NCI-H226 (cell line): Measurements from ENCODE around the gene HS1BP3.
A peak's percentile ranks its signal among the peaks of the same experiment; 100 is the strongest.

Experiments used
- DNase-seq: peaks from one replicate; pipeline ENCODE4 v3.0.0-alpha.2; 2015

The HS1BP3 gene

GRCh38 chr2:20650877-20651730, at the start of gene HS1BP3:
TSS of gene HS1BP3 (minus strand) at chr2:20651098. CDS start at chr2:20651063, 35 bp downstream.
- DNase-seq: peak; percentile 59

DNA sequence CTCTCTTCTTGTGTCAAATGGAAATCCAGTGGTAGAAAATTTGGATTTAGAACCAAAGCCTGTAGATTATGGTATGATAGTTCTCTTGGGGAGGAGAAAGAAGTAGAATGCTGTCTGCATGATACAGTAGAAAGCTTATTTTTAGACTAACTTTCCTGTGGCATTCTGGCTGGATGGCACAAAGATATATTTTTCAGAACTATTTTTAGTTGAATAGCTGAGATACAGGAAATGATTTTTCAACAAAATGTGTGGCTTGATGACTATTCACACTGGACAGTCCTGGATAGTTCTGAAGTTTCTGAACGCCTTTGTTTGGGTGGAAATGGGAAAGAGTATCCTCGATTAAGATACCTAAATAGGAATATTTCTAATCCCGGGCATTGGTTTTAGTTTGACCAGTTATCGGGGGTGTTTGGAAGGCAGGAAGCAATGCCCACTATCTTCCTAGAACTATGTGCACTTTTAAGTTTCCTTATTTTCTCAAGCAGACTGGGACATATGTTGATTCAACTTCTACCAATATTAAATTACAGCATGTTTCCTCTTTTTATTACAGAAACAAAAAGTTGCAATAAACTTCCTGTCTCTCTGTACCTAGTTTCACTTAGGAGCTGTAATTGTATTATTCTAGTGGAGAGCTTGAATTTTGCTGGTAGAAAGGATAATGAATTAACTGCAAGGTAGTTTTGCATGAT, 48.2 kb upstream of the HS1BP3 start:
- DNase-seq: no peak

DNA sequence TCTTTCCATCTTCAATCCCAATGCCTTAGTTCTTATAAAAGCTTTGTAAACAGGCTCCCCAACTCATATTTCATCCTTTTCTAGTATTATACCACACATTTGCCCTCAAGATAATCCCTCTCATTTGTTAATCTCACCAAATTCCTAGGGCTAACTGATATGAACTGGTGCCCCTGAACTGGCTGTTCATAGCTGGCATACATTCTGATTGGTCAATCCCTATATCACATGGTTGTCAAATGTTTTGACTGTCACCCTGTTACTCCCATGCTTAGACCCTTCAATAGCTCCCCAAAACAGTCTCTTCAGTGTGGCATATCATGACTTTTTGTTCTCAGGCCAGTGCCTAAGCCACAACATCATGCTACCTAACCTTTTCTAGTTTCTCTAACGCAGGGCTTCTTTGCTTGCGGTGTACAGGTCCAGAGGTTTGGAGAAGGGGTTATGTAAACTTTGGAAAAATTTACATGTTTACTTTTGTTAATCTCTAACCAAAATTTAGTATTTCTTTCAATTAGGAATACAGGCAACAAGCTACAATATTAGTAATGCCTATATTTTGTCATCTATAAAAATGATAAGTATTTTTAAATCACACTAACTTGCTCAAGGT, 46.5 kb upstream of the HS1BP3 start:
- no peak for DNase-seq

- no peak for DNase-seq
These were observed 45.5 kb upstream of the HS1BP3 start for GRCh38 chr2:20696366-20696765.

- DNase-seq: no peak
These were observed 42.4 kb upstream of the HS1BP3 start for GRCh38 chr2:20693317-20693716.

GRCh38 chr2:20692081-20692480, 41.2 kb upstream of the HS1BP3 start:
- DNase-seq: no peak

DNA sequence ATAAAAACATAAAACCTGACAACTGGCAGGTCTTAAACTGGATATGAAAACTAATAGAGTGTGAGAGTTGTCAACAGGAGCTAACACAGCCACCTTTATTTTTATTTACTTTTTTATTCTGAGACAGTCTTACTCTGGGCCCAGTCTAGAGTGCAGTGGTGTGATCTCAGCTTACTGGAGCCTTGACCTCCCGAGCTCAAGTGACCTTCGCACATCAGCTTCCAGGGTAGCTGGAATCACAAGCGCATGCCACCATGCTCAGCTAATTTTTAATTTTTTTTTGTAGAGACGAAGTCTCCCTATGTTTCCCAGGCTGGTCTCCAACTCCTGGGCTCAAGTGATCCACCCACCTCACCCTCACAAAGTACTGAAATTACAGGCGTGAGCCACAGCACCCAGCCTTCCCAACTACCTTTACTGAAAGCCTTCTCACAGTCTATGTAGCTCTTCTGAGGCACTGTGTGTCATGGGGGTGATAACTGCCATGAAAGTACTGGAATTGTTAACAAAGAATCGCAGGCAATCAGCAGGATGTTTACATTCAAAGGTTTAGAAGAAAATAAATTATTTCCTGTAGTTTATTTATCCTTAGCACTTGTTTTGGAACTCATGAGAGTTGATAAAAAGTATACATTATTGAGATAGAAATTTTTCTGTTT, 40.3 kb upstream of the HS1BP3 start:
- no peak for DNase-seq

GRCh38 chr2:20689428-20690264, 38.7 kb upstream of the HS1BP3 start:
- DNase-seq: no peak

DNA sequence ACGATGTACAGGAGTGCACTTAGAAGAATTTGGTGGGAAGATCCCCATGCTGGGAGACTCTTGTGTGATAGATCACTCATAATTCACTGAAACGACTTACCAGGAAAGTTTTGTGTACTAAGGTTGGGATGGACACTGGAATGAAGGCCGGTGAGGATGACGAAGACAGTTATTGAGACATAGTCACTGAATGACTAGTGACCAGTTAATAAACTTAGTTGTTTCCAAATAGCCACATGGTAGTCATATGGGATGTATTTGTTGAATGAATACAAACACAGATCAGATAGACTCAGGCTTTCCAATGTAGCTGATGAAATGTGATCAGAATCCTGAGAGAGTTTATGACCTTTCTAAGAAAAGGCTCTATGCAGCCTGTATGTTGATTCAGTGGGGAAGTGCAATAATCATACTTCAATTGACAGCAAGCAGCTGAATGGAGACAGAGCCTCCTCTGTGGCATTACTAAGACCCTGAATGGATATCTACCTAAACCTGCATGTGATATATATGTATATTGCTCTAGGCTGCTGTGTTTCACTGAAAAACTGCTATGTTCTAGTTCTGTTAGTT, 36.4 kb upstream of the HS1BP3 start:
- DNase-seq: no peak

DNA sequence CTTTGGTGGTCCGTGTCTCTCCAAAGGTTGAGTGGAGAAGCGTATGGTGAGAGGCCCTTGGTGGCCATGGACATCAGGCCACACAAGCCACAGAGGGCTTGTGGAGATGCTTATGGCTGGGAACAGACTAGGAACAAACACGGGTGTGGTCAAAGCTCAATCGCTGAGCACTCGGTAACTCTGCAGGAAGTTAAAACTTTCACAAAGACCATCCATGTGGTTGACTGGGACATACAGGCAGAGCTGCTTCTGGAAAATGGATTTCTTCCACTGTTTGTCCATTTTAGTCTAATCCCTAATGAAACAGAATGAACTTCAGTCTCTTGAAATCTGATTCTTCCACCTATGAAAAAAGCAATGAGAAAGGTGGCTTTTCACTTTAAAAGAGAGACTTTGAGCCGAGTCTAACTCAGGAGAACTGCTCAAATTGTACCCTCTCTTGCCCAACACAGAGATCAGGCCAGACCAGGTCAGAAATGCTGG, 33.7 kb upstream of the HS1BP3 start:
- DNase-seq: no peak

DNA sequence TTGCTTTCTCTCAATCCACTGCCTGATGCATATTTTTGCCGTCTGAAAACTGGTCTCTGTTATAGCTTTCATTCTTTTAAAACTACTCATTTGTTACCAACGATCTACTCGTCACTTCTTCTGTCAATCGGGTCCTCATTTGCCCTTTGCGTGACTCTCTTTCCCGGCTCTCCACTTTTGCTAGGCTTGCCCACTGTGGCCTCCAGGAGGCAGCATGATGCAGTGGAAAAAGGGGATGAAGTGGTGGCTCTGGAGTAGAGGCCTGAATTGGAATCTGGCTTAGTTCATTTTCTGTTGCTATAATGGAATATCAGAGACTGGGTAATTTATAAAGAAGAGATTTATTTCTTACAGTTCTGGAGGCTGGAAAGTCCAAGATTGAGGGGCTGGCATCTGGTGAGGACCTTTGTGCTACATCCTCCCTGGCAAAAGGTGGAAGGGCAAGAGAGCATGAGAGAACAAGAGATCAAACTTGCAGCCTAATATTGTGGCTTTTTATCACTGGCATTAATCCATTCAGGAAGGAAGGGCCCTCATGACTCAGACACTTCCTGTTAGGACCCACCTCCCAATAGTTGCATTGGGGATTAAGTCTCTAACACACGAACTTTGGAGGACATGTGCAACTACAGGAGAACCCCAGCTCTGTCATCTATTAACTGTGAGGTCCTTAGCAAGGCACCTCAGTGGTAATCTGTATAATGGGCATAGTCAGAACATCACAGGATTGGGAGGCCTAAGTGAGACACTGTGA, 31.4 kb upstream of the HS1BP3 start:
- no peak for DNase-seq

DNA sequence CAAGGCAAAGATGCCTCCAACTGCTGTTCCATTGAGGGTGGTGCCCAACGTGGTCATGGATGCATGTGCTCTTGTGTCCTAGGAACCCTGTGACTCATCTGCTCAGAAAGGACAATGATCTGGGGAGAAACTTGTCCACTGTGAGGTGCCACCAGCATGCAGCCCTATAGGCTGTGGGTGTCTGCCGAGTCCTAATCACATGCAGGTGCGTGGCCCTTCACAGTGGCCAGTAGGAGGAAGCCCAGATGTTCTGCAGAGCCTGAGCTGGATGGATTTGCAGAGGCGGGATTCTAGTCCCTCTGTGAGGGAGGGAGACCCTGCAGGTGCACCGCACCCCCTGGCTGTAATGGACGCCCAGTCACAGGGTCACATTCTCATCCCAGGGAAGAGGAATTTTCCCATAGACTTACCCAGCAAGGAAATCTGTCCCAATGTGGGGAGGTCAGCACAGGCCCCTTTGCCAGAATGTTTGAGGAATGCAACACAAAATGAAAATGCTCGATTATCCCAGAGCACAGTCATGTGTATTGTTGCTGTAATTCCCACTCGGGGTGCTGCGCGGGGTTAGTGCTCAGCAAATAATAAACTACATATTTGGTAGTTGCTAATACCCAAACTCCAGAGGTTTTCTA, 30.0 kb upstream of the HS1BP3 start:
- DNase-seq: no peak

- no peak for DNase-seq
These were observed 27.9 kb upstream of the HS1BP3 start for GRCh38 chr2:20678780-20679179.

DNA sequence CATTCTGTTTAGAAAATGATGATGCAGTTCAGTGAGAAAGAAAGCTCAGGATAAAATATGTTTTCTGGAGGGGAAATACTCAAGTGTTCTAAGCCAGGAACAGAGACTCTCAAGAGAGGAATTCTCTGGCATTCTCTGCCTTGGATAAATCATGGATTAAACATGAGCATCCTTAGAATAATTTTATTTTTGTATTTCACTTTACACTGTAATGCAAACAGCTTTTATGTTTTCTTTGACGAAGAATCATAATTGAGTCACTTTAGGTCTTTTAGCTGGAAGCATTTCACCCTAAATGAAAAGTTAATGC, 27.1 kb upstream of the HS1BP3 start:
- no peak for DNase-seq

- DNase-seq: no peak
These were observed 26.6 kb upstream of the HS1BP3 start for GRCh38 chr2:20677301-20678085.

DNA sequence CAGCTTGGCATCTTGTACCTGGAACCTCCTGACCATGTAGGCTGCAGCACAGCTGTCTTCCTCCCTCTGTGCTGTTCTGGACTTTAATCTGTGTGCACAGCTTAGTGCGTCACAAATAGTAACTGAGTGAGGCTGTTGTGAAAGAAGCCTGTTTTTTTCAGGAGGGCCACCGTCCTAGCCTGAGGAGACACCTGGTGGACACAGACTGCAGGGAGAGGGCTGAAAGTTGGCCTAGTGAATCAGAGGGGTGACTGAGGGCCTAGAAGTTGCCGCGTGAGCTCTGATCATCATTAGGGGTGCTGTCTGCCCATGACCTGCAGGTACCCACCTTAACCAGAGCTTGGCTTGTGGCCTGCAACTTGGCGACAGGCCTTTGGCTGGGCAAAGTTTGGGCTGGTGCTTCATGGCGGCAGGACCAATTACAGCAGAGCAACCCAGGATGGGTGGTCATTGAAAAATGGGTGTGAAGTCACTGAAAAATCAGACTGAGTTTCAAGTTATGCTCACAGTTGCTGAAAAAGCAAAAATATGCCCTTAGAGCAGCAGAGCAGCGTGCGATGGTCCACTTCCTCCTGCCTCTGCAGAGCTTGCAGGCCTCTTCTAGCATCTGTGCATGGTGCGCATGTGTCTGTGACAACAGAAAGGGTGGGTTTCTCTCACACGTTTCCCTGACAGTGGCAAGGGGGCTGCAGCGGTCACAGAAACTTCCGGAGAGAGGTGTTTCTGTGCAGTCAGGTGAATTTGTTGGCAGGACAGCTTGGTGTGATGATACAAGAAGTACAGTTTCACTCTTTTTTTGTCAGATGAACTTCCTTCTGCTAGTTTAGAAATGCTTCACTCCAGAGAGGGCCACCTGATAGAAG, 25.7 kb upstream of the HS1BP3 start:
- DNase-seq: no peak

DNA sequence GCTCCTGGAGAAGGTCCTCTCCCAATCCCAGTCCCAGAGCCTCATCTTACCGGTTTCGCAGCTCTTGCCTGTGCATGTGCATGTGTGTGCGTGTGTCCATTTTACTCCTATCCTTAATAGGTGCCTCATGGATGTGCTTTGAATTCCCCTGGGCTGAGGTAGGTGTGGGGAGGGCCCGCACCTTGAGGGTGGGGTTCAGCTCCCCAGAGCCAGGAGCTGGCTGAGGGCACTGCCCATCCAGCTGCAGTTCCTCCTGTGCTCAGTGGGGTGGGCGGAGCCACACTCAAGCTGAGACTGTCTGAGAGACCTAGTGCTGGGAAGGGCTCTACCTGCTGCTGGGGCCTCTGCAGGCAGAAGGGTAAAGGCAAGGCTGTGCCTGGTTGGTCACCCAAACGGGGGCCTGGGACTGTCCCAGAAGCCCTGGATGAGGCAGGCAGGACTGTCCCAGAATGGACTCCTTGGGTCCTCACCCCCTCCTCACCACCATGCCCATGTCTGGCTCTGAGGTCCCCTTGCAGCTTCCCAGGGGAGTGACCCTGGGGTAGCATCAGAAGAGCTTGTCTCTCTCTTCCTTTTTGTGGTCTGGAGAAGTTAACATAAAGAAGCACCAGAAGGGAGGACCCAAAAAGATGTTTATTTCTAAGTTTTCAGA, 24.9 kb upstream of the HS1BP3 start:
- peak; percentile 46 for DNase-seq

DNA sequence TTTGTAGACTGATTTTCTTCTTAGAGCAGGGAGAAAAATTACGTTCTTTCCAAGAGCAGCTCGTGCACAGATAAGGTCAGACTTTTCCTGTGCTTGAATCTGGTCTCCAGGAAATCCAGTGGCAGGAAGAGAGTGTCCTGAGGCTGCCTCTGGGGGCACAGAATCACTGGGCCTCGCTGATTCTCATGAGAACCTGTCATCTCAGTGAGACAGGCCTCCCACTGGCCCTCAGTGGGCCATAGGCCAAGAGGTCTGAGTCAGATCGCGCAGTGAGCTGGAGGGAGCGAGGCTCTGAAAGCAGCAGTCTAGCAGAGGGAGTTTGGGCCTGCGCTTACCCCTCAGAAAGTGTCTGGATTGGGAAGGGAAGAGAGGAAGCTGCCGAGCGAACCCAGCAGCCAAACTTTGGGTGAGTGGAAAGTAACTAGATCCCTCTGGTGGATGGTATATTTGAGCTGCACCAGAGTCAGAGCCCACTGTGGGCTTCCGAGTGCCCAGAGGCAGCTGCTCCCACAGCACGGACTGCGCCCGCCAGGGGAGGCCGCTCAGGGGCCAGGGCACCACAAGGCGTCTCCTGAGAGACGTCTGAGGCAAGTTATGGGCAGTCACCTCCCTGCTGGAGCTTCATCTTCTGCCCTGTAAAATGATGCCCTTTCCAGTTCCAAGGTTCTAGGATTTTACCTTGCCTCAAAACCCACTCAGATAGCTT, 24.2 kb upstream of the HS1BP3 start:
- DNase-seq: peak; percentile 87
